ENCODE results near the gene NOX4.

Gene NOX4

GRCh38 chr11:89458716-89459115 is 32.5 kb downstream of the NOX4 start:
- peaks cover 2% of the 10 kb centered on the region for H3K27me3 Mint-ChIP-seq (ENCODE audit: low read depth, poor library complexity)
- no peak overlapping the region for H3K4me3 Mint-ChIP-seq
- no peak for DNase-seq
- no peaks in the 10 kb centered on the region for H3K36me3 Mint-ChIP-seq (ENCODE audit: low read depth)
- TF ChIP-seq CTCF (IDR thresholded peaks at IDR 0.05), result no peak
- H3K4me1 Mint-ChIP-seq, result no peaks in the 10 kb centered on the region
- H3K27ac Mint-ChIP-seq, result no peak overlapping the region
- peaks cover 3% of the 10 kb centered on the region for H3K9me3 Mint-ChIP-seq

DNA sequence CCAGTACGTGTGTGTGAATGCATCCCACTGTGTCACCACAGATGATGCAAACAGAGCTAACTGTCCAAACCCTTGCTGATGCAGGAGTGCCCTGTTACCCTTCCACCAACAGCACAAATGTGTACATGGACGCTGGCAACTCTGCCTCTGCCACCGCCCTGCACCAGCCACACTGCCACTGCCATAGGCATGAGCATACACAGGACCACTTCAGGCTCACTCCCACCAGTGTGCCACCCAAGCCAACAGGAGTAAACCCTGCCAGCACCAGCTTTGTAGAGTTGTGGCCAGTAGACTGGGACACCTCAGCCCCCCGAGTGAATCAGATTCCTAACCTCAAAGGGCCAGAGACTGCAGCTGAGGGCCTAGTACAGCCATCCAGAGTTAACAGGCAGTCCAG is 34.0 kb downstream of the NOX4 start:
- no peak for DNase-seq
- TF ChIP-seq CTCF (IDR thresholded peaks at IDR 0.05), result no peak
- H3K27ac Mint-ChIP-seq, result peak overlapping the region; percentile 29
- H3K27me3 Mint-ChIP-seq (ENCODE audit: low read depth, poor library complexity), result peaks cover 2% of the 10 kb centered on the region
- no peaks in the 10 kb centered on the region for H3K4me1 Mint-ChIP-seq
- no peak overlapping the region for H3K4me3 Mint-ChIP-seq
- H3K36me3 Mint-ChIP-seq (ENCODE audit: low read depth), result no peaks in the 10 kb centered on the region
- H3K9me3 Mint-ChIP-seq, result peaks cover 3% of the 10 kb centered on the region

DNA sequence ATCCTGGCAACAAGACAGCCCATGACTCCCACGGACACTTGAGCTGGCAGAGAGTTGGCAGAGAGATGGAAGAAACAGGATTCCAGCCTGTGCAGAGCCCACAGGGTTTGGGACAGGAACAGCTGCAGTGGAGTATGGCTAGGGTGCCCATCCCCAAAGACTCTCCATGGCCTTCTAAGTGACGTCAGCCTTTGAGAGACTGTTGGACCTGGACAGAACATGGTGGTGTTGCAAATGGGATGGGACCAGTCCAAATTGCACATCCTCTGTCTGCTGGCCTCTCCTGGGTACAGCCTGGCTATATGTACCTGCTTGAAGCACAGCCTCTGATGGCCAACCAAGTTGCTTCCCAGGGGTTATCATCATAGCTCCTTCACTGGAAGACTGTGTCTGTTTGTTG is 34.5 kb downstream of the NOX4 start:
- no peak for TF ChIP-seq CTCF (IDR thresholded peaks at IDR 0.05)
- peaks cover 2% of the 10 kb centered on the region for H3K27me3 Mint-ChIP-seq (ENCODE audit: low read depth, poor library complexity)
- DNase-seq, result no peak
- no peaks in the 10 kb centered on the region for H3K36me3 Mint-ChIP-seq (ENCODE audit: low read depth)
- H3K9me3 Mint-ChIP-seq, result peaks cover 3% of the 10 kb centered on the region
- H3K4me1 Mint-ChIP-seq, result no peaks in the 10 kb centered on the region
- no peak overlapping the region for H3K4me3 Mint-ChIP-seq
- H3K27ac Mint-ChIP-seq, result peak overlapping the region; percentile 27

DNA sequence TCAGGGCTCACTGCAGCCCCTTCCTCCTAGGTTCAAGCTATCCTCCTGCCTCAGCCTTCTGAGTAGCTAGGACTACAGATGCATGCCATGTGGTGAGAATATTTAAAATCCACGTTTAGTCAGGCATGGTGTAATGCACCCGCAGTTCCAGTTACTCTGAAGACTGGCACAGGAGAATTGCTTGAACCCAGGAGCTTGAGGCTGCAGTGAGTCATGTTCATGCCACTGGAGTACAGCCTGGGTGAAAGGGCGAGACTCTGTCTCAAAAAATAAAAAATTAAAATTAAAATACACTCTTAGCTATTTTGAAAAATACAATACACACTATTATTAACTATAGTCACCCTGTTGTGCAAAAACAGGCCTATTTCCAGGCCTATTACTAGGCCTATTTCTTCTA is 38.4 kb downstream of the NOX4 start:
- no peaks in the 10 kb centered on the region for H3K9me3 Mint-ChIP-seq
- no peak for DNase-seq
- TF ChIP-seq CTCF (IDR thresholded peaks at IDR 0.05), result no peak
- peaks cover 1% of the 10 kb centered on the region for H3K36me3 Mint-ChIP-seq (ENCODE audit: low read depth)
- H3K27ac Mint-ChIP-seq, result no peak overlapping the region
- no peaks in the 10 kb centered on the region for H3K4me1 Mint-ChIP-seq
- H3K27me3 Mint-ChIP-seq (ENCODE audit: low read depth, poor library complexity), result peaks cover 2% of the 10 kb centered on the region
- H3K4me3 Mint-ChIP-seq, result no peak overlapping the region

DNA sequence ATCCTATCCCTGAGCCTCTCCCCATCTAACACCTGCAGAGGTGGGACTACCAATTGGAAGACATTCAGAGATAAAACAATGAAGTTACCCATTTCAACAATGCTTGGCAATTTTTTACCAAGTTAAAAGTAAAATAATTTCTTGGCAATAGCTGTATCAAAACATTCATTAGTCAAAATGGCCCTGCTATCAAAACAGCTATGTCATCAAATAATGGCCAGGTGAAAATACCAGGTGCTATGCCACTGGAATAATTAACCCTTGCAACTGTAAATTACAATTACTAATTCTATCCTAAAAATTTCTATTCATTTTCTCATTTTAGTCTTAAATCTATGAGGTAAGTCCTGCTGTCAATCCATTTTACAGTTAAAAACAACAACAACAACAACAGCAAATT is 43.3 kb downstream of the NOX4 start:
- H3K4me3 Mint-ChIP-seq, result no peak overlapping the region
- no peaks in the 10 kb centered on the region for H3K4me1 Mint-ChIP-seq
- no peak for TF ChIP-seq CTCF (IDR thresholded peaks at IDR 0.05)
- DNase-seq, result no peak
- no peaks in the 10 kb centered on the region for H3K27me3 Mint-ChIP-seq (ENCODE audit: low read depth, poor library complexity)
- H3K27ac Mint-ChIP-seq, result no peak overlapping the region
- peaks cover 23% of the 10 kb centered on the region for H3K36me3 Mint-ChIP-seq (ENCODE audit: low read depth)
- H3K9me3 Mint-ChIP-seq, result peaks cover 5% of the 10 kb centered on the region

DNA sequence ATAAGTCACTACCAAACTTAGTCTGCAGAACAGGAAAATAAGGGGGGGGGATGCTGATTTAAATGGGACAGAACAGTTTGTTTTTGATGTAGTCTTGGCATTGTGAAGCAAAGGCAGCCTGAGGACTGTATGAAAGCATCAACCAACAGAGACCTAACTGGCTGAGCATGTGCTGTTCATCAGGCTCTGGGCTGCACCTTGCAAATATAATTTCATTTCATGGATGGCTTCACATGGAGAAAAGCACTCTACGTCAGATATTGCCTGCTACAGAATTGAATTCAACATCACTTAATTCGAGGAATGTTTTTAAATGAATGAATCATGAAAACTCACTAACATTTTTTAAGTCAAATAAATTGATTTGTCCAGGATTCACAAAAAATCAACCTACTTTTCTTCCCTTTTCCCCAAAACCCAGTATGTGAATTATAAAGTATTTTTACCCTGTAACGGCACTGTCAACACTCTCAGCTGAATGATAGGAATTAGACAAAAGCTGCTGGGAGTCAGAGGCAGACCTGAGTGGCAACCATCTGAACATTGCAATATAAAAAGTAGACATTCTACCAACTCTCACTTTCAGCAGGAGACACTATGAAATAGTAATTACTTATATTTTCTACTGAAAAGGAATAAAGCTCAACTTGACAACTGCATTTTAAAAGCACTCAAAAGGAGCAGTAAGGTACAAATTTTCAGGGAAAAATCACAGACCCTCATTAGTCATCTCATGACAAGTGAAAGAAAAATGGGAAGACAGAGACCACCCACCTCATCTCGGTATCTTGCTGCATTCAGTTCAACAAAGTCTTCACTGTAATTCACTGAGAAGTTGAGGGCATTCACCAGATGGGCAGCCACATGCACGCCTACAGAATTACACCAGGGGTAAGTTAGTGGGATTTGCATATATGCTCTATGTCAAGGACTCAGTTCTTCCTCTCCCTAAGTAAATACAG is 47.5 kb downstream of the NOX4 start:
- DNase-seq, result no peak
- peak overlapping the region; percentile 39 for H3K27ac Mint-ChIP-seq
- peaks cover 23% of the 10 kb centered on the region for H3K36me3 Mint-ChIP-seq (ENCODE audit: low read depth)
- no peaks in the 10 kb centered on the region for H3K4me1 Mint-ChIP-seq
- peaks cover 5% of the 10 kb centered on the region for H3K9me3 Mint-ChIP-seq
- H3K4me3 Mint-ChIP-seq, result no peak overlapping the region
- TF ChIP-seq CTCF (IDR thresholded peaks at IDR 0.05), result no peak
- no peaks in the 10 kb centered on the region for H3K27me3 Mint-ChIP-seq (ENCODE audit: low read depth, poor library complexity)
